Measurements from ENCODE around the gene NOD1.

NOD1 gene

GRCh38 chr7:30450240-30450982 lies 28.2 kb downstream of the NOD1 start:
- peaks cover 7% of the 10 kb centered on the region for H3K4me1 Mint-ChIP-seq
- no peak for ATAC-seq

DNA sequence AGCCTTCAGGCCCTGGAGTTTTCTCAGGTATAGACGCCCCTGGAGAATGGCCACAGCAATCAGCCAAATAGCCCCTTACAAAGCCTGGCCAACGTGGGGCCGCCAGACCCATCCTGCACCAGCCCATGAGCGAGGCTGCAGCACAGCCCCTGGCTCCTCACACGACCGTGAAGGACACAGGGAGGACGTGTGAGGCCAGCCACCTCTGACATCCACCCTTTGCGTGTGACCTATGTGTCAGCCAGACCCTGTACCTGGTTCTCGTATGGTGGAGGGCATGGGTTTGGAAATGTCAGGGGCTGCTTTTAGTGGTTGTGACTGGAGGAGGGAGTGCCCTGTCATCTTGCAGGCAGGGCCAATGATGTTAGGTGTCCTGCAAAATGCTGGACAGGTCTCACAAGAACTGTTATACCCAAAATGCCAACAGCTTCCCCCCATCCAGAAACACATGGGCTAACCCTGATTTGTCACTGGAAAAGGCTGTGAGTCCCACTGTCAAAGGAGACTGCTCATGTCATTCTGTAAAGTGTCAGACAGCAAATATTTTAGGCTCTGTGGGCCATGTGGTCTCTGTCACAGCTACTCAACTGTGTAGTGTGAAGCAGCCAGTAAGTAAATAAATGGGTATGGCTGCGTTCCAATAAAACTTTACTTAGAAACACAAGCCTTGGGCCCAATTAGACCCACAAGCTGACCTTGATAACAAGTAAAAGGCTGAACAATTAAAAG lies 30.0 kb downstream of the NOD1 start:
- no peak for DNase-seq
- ATAC-seq = no peak
- Mint-ChIP-seq H3K4me1 (peaks cover 7% of the 10 kb centered on the region), H3K9me3 (no peaks in the 10 kb centered on the region), H3K27me3 (no peaks in the 10 kb centered on the region), H3K4me3 (no peak overlapping the region), H3K27ac (no peak overlapping the region)

More at GRCh38 chr7:30450240-30450982, 28.2 kb downstream of the NOD1 start:
- Mint-ChIP-seq H3K9me3 (no peaks in the 10 kb centered on the region), H3K4me3 (no peak overlapping the region), H3K27ac (no peak overlapping the region), H3K27me3 (no peaks in the 10 kb centered on the region)
- no peak for DNase-seq

DNA sequence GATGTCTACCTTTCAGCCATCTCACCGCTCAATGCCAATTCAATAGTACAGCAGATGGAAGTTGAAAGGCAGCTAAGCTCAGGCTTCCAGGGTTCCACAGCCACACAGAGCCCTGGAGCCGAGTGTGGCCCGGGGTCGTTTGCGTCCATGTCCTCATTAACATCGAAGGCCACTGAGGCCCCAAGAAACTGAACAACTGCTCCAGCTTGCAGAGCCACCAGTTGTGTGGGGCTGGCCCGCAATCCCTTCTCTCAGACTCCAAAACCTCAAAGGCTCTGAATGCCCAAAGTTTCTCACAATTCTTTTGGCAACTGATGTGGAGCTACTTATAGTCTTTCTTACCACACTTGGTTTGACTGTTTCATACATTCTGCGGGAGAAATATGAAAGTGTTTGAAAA lies 31.1 kb downstream of the NOD1 start:
- DNase-seq = no peak
- no peak overlapping the region for H3K27ac Mint-ChIP-seq

DNA sequence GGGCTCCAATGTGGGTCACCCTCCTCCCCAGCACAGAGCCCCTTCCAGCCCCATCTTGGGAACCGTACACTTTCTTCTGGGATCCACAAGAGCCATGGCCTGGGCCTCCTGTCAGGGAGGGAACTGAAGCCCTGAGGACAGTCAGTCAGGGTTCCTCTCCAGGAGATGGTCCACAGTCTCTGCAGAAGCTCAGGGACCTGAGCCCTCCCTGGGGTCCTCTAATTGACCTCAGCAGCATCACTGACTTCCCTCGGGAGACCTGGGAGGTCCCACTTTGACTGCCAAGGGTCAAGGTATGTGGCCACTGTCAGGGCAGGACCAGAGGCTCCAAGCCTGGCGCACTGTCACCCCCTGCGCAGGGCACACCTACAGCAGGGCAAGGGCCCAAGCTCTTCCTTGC lies 32.3 kb downstream of the NOD1 start:
- ATAC-seq (no peak), DNase-seq (no peak)
- H3K4me1 Mint-ChIP-seq = peaks cover 7% of the 10 kb centered on the region
- H3K4me3 Mint-ChIP-seq = no peak overlapping the region
- H3K9me3 Mint-ChIP-seq = no peaks in the 10 kb centered on the region
- peak overlapping the region; percentile 69 to 78 for H3K27ac Mint-ChIP-seq
- no peaks in the 10 kb centered on the region for H3K27me3 Mint-ChIP-seq

More for the DNA sequence above, 31.1 kb downstream of the NOD1 start:
- Mint-ChIP-seq H3K27me3 (no peaks in the 10 kb centered on the region), H3K4me3 (no peak overlapping the region), H3K9me3 (no peaks in the 10 kb centered on the region), H3K4me1 (peaks cover 7% of the 10 kb centered on the region)
- no peak for ATAC-seq

DNA sequence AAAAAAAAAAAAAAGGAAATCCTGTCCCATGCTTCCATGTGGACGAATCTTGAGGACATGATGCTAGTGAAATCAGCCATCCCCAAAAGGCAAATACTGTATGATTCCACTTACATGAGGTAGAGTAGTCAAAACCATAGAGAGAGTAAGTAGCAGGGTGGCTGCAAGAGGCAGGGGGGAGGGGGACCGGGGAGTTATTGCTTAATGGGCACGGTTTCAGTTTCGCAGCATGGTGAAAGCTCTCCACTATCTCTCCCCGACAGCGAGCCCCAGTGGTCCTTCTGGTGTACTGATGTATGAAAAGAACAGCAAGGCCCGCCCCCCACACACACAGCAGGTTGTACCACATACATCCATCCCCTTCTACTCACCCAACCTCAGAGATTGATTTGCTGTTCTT lies 32.8 kb downstream of the NOD1 start:
- Mint-ChIP-seq H3K27me3 (no peaks in the 10 kb centered on the region), H3K9me3 (no peaks in the 10 kb centered on the region), H3K4me1 (peaks cover 7% of the 10 kb centered on the region), H3K4me3 (no peak overlapping the region), H3K27ac (peak overlapping the region; percentile 69 to 78)
- DNase-seq (peak; percentile 58 to 81), ATAC-seq (peak; percentile 96)

DNA sequence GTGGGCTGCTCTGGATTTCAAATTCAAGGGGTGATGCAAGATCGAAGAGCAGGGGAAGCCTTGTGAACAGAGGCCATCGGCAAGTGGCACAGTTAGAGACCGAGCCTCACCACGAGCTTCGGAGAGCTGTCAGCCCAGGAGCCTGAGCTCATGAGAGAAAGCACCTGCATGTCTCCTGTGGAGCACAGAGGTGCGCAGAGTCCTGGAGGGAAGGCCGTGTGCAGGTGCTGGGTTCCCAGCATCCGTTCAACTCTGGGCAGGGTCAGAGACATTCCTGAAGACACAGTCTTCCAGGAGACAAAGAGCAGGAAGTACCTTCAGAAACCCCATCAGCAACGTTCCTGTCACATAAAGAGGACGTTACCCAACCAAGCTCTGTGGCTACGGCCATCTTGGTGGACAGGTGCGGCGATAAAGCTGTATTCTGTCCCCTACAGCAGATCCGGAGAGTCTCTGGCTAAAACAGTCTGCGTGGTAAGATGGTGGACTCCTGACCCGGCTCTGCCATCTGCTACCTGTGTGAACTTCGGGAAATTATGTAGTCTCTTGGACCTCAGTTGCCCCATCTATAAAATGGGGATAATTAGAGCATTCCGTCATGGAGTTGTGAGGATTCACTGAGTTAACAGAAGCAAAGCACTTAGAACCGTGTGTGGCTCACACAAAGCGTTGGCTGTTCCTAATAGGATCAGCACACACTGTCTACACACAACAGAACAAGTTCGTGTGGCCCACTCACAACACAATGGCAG lies 40.6 kb downstream of the NOD1 start:
- no peaks in the 10 kb centered on the region for H3K4me1 Mint-ChIP-seq
- no peak for DNase-seq
- H3K27me3 Mint-ChIP-seq = no peaks in the 10 kb centered on the region
- H3K27ac Mint-ChIP-seq = no peak overlapping the region
- ATAC-seq = no peak
- no peak overlapping the region for H3K4me3 Mint-ChIP-seq
- no peaks in the 10 kb centered on the region for H3K9me3 Mint-ChIP-seq

DNA sequence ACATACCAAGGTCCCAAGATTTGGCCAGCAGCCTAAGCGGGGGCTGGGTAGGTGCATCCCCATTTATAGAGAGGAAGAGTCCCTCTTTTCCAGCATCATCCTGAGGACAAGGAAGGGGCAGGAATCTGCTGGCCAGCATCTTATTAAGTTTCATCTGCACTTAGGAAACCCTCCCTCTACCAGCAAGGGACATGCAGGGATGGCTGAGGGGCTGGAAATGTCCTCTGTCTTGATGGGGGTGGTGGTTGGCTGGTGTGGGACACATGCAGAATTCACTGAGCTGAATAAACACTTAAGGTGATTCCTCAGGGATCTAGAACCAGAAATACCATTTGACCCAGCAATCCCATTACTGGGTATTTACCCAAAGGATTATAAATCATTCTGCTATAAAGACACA lies 42.1 kb downstream of the NOD1 start:
- DNase-seq = no peak
- no peak overlapping the region for H3K4me3 Mint-ChIP-seq
- no peaks in the 10 kb centered on the region for H3K27me3 Mint-ChIP-seq
- ATAC-seq = no peak
- no peaks in the 10 kb centered on the region for H3K9me3 Mint-ChIP-seq
- no peaks in the 10 kb centered on the region for H3K4me1 Mint-ChIP-seq
- no peak overlapping the region for H3K27ac Mint-ChIP-seq

DNA sequence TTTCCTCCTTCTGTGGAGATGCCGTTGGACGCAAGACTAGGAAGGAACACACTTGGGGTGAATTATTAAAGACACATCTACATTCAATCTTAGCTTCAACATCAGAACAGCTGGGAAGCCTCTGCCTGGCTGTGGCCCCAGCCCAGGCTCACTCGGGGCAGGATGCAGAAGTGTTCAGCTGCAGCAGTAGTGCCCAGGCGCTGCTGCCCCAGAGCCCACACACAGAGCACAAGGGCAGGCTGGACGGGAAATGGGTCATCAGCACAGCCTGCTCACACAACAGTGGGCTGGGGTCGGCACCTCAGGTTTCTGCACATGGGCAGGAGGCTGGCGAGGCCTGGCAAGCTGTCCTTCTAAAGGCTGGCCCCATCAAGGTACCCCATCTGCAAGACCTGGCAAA lies 42.5 kb downstream of the NOD1 start:
- Mint-ChIP-seq H3K27me3 (no peaks in the 10 kb centered on the region), H3K4me3 (no peak overlapping the region), H3K27ac (no peak overlapping the region), H3K4me1 (no peaks in the 10 kb centered on the region), H3K9me3 (no peaks in the 10 kb centered on the region)
- DNase-seq (no peak), ATAC-seq (no peak)

- DNase-seq (no peak), ATAC-seq (no peak)
- H3K4me1 Mint-ChIP-seq = no peaks in the 10 kb centered on the region
- H3K27me3 Mint-ChIP-seq = no peaks in the 10 kb centered on the region
- no peaks in the 10 kb centered on the region for H3K9me3 Mint-ChIP-seq
- H3K4me3 Mint-ChIP-seq = no peak overlapping the region
- H3K27ac Mint-ChIP-seq = peak overlapping the region in 1 of 2 donors; percentile 84
Observed at GRCh38 chr7:30434140-30434799, 44.3 kb downstream of the NOD1 start.

DNA sequence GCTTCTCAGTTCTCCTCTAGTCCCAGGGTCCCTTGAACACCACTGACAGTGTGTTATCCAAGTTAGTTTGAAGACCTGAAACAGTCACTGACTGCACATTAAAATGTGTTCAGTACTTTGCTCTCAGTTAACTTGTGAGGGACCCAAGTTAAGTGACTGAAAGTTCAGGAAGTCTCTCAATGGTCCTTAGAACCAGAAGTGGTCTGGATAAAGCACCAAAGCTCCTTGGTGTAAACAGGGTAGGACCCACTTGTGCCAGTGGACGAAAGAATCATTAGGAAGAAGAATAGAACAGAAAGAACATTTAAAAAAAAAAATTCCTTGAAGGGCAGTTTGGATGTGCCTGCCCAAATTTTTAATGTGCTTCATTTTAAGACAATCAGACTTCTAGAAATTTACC lies 45.1 kb downstream of the NOD1 start:
- no peak for ATAC-seq
- no peak overlapping the region for H3K27ac Mint-ChIP-seq
- no peaks in the 10 kb centered on the region for H3K27me3 Mint-ChIP-seq
- no peak for DNase-seq
- no peaks in the 10 kb centered on the region for H3K4me1 Mint-ChIP-seq
- H3K4me3 Mint-ChIP-seq = no peak overlapping the region
- H3K9me3 Mint-ChIP-seq = no peaks in the 10 kb centered on the region

DNA sequence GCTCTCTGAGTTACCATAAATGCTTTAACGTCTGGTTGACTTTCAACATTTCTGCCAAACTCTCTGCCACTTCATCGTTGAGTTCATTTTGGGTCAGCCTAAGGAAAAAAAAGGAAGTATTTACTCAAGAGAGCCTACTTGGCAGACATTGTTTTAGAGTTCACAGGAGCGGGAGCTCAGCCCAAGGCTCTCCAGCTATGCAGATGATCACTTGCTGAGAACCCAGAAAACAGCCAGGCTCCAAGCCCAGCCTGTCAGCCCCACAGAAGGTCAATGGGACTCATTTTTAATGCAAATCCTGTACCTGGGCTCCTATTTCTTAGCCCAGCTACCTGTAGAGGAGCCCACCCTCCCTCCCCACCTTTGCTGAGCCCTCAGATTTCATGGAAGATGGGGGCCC lies 45.5 kb downstream of the NOD1 start:
- Mint-ChIP-seq H3K4me1 (no peaks in the 10 kb centered on the region), H3K9me3 (no peaks in the 10 kb centered on the region), H3K27ac (peak overlapping the region in 1 of 2 donors; percentile 34), H3K4me3 (no peak overlapping the region), H3K27me3 (no peaks in the 10 kb centered on the region)
- no peak for ATAC-seq
- DNase-seq = no peak

GRCh38 chr7:30430777-30431176 lies 47.8 kb downstream of the NOD1 start:
- Mint-ChIP-seq H3K4me1 (no peaks in the 10 kb centered on the region), H3K9me3 (no peaks in the 10 kb centered on the region), H3K27me3 (no peaks in the 10 kb centered on the region), H3K4me3 (no peak overlapping the region), H3K27ac (peak overlapping the region in 1 of 2 donors; percentile 49)
- ATAC-seq = no peak
- DNase-seq = no peak

DNA sequence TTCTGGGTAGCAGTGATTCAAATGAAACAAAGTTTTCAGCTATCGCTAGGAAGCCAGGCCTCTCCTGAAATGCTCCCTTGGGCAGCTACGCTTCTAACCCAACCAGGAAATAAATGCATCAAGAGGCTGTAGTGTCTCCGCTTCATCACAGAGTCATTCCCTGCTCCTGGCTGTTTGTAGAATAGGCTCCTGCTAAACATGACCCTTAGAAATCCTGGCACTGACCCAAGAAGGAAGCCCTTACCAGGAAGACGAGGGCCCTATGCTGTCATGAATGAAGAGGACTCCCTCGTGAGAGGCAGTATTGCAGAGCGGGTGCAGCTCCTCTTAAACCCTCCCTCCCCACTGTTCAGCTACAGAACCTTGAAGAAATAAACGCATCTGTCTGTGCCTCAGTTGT lies 48.3 kb downstream of the NOD1 start:
- DNase-seq (no peak), ATAC-seq (no peak)
- Mint-ChIP-seq H3K4me3 (no peak overlapping the region), H3K27ac (peak overlapping the region in 1 of 2 donors; percentile 49), H3K9me3 (no peaks in the 10 kb centered on the region), H3K27me3 (no peaks in the 10 kb centered on the region), H3K4me1 (no peaks in the 10 kb centered on the region)

DNA sequence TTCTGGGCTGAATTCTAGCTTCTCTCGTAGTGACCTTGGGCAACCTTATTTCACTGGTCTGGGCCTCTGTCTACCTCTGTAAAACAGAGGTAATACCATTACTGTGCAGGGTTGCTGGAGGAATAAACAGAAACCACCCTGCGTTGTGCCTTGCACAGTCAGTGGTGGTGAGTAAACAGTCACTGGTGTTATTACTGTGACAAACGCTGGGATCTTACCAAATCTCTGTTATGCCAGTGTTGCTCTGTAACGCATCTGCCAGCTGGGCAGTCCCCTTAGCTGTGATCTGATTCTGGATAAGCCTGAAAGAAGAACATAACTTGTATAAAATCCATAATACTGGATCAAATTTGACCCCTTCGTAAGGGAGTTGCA lies 49.4 kb downstream of the NOD1 start:
- Mint-ChIP-seq H3K27ac (no peak overlapping the region), H3K4me3 (no peak overlapping the region), H3K4me1 (no peaks in the 10 kb centered on the region), H3K9me3 (no peaks in the 10 kb centered on the region), H3K27me3 (no peaks in the 10 kb centered on the region)
- ATAC-seq (no peak), DNase-seq (no peak)

DNA sequence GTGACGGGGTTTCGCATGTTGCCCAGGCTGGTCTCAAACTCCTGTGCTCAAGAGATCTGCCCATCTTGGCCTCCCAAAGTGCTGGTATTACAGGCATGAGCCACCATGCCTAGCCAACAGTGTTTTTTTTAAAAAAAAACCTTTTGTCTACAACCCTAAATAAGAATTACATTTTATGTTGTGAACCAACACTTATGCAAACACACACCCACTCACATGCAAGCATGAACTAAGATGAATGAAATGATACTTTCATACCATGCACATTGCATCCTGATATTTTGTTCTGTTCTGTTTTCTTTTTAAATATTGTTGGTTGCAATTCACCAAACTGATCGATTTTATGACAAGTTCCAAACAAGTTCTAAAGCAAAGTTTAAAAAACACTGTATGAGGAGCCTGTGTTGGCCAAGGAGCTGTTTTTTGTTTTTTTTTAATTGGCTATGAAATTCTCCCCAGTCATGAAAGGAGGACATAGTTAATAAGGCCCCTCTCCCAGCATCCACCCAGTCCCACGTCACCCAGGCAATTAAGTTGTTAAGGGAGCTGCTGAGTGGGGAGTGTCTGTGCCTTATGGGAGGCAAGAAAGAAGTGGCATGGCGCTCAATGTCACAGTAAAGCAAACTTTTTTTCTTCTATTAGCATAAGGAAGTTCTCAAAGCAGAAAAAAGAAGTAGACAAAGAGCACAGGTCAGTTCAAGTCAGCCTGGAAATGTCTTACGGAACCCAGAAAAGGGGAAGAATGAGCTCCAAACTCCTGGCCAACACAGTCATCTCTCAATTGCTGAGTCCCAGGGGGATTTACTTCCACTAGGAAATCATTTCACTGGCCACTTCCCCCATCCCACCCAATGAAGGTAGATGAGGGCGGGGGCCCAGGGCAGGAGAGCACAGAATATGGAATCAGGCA lies 50.1 kb downstream of the NOD1 start:
- no peak for ATAC-seq
- Mint-ChIP-seq H3K27ac (no peak overlapping the region), H3K4me3 (no peak overlapping the region)

More for the DNA sequence above, 50.1 kb downstream of the NOD1 start:
- Mint-ChIP-seq H3K27me3 (no peaks in the 10 kb centered on the region), H3K4me1 (no peaks in the 10 kb centered on the region), H3K9me3 (no peaks in the 10 kb centered on the region)
- no peak for DNase-seq
